PC-9 (cell line): ENCODE data around the gene FADS6.

ENCODE experiments used
- CTCF ChIP-seq: fragments of 200-600 bp; sonication (generic); conservative IDR thresholded peaks from 2 replicates; pipeline ENCODE4 v1.6.1; 2017; ENCODE audit warnings: mixed run types, antibody characterized with exemption, mild to moderate bottlenecking, moderate library complexity
- EZH2 ChIP-seq: fragments of 200-600 bp; sonication (generic); IDR thresholded peaks from 2 replicates; pipeline ENCODE4 v1.8.0; 2017; ENCODE audit warnings: antibody characterized with exemption, low read depth

- no peak for TF ChIP-seq CTCF
- no peak for TF ChIP-seq EZH2
These were observed 33.1 kb downstream of the FADS6 start for GRCh38 chr17:74860229-74860871.
